Measurements from ENCODE around the gene FARP1.

DNA sequence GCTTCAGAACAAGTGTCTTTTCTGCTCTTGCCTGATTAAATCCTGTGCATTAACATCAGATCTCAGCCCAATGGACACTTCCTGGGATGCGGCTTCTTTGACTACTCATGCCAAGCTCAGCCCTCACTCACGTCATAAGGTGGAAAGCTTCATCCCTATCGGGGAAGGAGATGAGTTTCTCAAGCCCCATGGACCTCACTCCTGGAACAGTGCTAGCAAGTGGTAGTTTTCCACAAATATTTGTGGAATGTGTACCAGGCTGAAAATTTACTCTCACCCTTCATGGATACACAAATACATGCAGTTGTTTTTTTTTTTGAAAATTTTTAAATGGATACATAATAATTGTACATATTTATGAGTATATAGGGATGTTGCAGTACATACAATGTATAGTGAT is 34.6 kb upstream of the FARP1 start:
- TF ChIP-seq, protein P1, sequence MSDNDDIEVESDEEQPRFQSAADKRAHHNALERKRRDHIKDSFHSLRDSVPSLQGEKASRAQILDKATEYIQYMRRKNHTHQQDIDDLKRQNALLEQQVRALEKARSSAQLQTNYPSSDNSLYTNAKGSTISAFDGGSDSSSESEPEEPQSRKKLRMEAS (IDR thresholded peaks at IDR 0.05; ENCODE audit: low read depth), result no peak
- TF ChIP-seq, protein P2, sequence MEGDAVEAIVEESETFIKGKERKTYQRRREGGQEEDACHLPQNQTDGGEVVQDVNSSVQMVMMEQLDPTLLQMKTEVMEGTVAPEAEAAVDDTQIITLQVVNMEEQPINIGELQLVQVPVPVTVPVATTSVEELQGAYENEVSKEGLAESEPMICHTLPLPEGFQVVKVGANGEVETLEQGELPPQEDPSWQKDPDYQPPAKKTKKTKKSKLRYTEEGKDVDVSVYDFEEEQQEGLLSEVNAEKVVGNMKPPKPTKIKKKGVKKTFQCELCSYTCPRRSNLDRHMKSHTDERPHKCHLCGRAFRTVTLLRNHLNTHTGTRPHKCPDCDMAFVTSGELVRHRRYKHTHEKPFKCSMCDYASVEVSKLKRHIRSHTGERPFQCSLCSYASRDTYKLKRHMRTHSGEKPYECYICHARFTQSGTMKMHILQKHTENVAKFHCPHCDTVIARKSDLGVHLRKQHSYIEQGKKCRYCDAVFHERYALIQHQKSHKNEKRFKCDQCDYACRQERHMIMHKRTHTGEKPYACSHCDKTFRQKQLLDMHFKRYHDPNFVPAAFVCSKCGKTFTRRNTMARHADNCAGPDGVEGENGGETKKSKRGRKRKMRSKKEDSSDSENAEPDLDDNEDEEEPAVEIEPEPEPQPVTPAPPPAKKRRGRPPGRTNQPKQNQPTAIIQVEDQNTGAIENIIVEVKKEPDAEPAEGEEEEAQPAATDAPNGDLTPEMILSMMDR (IDR thresholded peaks at IDR 0.05), result no peak
- TF ChIP-seq NRF1 (IDR thresholded peaks at IDR 0.05; ENCODE audit: low read depth, low read length), result no peak
- no peak for TF ChIP-seq TEAD4 (IDR thresholded peaks at IDR 0.05; ENCODE audit: borderline replicate concordance, insufficient read depth)
- TF ChIP-seq RAD21 (IDR thresholded peaks at IDR 0.05; ENCODE audit: low read length), result no peak
- TF ChIP-seq, protein P3, sequence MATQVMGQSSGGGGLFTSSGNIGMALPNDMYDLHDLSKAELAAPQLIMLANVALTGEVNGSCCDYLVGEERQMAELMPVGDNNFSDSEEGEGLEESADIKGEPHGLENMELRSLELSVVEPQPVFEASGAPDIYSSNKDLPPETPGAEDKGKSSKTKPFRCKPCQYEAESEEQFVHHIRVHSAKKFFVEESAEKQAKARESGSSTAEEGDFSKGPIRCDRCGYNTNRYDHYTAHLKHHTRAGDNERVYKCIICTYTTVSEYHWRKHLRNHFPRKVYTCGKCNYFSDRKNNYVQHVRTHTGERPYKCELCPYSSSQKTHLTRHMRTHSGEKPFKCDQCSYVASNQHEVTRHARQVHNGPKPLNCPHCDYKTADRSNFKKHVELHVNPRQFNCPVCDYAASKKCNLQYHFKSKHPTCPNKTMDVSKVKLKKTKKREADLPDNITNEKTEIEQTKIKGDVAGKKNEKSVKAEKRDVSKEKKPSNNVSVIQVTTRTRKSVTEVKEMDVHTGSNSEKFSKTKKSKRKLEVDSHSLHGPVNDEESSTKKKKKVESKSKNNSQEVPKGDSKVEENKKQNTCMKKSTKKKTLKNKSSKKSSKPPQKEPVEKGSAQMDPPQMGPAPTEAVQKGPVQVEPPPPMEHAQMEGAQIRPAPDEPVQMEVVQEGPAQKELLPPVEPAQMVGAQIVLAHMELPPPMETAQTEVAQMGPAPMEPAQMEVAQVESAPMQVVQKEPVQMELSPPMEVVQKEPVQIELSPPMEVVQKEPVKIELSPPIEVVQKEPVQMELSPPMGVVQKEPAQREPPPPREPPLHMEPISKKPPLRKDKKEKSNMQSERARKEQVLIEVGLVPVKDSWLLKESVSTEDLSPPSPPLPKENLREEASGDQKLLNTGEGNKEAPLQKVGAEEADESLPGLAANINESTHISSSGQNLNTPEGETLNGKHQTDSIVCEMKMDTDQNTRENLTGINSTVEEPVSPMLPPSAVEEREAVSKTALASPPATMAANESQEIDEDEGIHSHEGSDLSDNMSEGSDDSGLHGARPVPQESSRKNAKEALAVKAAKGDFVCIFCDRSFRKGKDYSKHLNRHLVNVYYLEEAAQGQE (IDR thresholded peaks at IDR 0.05; ENCODE audit: low read depth, low read length), result no peak
- TF ChIP-seq, protein P4, sequence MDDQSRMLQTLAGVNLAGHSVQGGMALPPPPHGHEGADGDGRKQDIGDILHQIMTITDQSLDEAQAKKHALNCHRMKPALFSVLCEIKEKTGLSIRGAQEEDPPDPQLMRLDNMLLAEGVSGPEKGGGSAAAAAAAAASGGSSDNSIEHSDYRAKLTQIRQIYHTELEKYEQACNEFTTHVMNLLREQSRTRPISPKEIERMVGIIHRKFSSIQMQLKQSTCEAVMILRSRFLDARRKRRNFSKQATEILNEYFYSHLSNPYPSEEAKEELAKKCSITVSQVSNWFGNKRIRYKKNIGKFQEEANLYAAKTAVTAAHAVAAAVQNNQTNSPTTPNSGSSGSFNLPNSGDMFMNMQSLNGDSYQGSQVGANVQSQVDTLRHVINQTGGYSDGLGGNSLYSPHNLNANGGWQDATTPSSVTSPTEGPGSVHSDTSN (IDR thresholded peaks at IDR 0.05), result no peak
- no peak for TF ChIP-seq RFX5 (IDR thresholded peaks at IDR 0.05; ENCODE audit: low read length)
- TF ChIP-seq GABPA (IDR thresholded peaks at IDR 0.05; ENCODE audit: low read depth), result no peak
- no peak for TF ChIP-seq FOXJ3 (CRISPR knock-in tag; IDR thresholded peaks at IDR 0.05)
